Subcutaneous adipose tissue (tissue), 4 donors: Measurements from ENCODE around the gene ZNF577. TPM values are rescaled to one million over a fixed set of nuclear protein-coding genes. Genes with fewer than 3 reads are reported as not detected.

Experiments used
- CTCF ChIP-seq: fragments of 450-650 bp; IDR thresholded peaks from one replicate; pipeline ENCODE4 v1.5.1; 2016; ENCODE audit warnings: low read depth, mild to moderate bottlenecking, control low read depth, antibody characterized with exemption, moderate library complexity
- total RNA-seq, 4 donors: library from RNA; depleted of rRNA; stranded (reverse); fragments of >200 nt; gene quantifications; one replicate each; pipeline ENCODE4 v1.1.0, GENCODE V29; 2016

Gene ZNF577
- total RNA-seq, 4 donors from 2014 or later, result 13.5 to 30.4 (median 20.0) TPM

- TF ChIP-seq CTCF, result no peak
Observed at GRCh38 chr19:51830274-51830673, 57.5 kb downstream of the ZNF577 start.

DNA sequence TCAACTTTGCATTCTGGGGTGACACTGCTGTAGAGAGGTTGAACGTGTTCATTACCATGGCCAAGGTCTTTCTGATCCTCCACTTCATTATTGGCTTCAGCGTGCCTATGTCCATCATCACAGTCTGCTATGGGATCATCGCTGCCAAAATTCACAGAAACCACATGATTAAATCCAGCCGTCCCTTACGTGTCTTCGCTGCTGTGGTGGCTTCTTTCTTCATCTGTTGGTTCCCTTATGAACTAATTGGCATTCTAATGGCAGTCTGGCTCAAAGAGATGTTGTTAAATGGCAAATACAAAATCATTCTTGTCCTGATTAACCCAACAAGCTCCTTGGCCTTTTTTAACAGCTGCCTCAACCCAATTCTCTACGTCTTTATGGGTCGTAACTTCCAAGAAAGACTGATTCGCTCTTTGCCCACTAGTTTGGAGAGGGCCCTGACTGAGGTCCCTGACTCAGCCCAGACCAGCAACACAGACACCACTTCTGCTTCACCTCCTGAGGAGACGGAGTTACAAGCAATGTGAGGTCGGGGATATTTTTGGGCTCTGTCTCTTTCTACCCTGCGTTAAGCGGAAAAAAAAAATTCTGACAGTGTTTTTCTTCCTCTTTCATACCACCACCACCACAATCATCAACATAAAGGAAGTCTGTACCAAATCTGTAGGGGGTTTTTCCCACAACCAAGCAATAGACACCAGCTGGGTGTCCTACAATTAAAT lies 63.3 kb downstream of the ZNF577 start:
- TF ChIP-seq CTCF, result no peak

GRCh38 chr19:51822946-51823345 lies 64.8 kb downstream of the ZNF577 start:
- TF ChIP-seq CTCF, result no peak

DNA sequence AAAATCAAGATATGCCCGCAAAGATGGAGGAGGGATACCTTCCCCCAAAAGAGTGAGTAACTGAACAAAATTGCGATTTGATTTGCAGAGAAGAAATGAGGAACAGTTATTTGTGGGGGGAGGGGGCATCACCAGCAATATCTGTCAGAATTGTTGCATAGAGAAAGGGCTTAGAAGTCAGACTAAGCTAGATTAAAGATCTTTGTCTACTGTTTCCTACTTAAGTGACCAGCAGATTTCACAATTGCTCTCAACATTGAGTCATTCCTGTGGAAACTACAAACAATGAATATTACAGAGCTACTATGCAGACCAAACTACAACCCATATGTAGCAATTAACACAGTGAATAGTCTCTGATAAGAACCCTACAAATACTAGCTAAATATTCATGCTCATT lies 65.4 kb downstream of the ZNF577 start:
- no peak for TF ChIP-seq CTCF

- TF ChIP-seq CTCF, result no peak
Observed at GRCh38 chr19:51821921-51822320, 65.8 kb downstream of the ZNF577 start.

DNA sequence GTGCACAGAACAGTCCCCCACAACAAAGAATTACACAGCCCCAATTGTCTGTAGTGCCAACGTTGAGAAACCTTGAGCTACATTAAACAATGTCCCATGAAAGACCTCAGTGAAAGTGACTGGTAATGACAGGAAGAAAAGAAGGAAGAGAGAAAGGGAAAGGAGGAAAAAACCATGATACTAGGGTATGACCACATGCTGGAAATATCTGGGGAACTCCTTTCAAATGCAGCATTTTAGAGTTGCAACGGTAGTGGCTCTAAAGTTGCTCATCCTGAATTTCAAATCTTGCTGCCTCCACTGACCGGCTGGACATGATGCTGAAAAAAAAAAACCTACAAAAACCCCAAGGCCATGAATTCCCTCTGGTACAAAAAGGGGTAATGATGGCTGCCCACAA lies 66.3 kb downstream of the ZNF577 start:
- no peak for TF ChIP-seq CTCF

Other genes with a start within 250 kb of the ZNF577 start
- gene SIGLEC14, start 241.1 kb downstream of the ZNF577 start, total RNA-seq, result 1 to 10 TPM in 2 of 4 donors, under 1 TPM in 1, not detected in 1; 0.98 to 4.6 (median 3.4) TPM
- 10 to 100 TPM in 1 of 4 donors, 1 to 10 TPM in 3; 2.6 to 10.8 (median 7.0) TPM for gene SPACA6, start 194.6 kb downstream of the ZNF577 start, total RNA-seq
- 1 to 10 TPM in 2 of 4 donors, under 1 TPM in 1, not detected in 1; 0.51 to 5.7 (median 5.5) TPM for gene HAS1, start 164.0 kb downstream of the ZNF577 start, total RNA-seq
- 10 to 100 TPM in 3 of 4 donors, 1 to 10 TPM in 1; 5.1 to 35.7 (median 22.0) TPM for gene FPR1, start 136.1 kb downstream of the ZNF577 start, total RNA-seq
- gene FPR2, start 126.8 kb downstream of the ZNF577 start, total RNA-seq, result 1 to 10 TPM in 3 of 4 donors, under 1 TPM in 1; 0.82 to 3.9 (median 1.3) TPM
- 100 to 1,000 TPM in 1 of 4 donors, 10 to 100 TPM in 2, 1 to 10 TPM in 1; 3.2 to 112 (median 27.3) TPM for gene FPR3, start 92.8 kb downstream of the ZNF577 start, total RNA-seq
- 1 to 10 TPM; 6.8 to 8.8 (median 7.6) TPM for gene ZNF649, start 17.1 kb upstream of the ZNF577 start, total RNA-seq
- gene ZNF613, start 39.5 kb upstream of the ZNF577 start, total RNA-seq, result 1 to 10 TPM; 6.4 to 7.2 (median 6.6) TPM
- gene ZNF350, start 98.9 kb upstream of the ZNF577 start, total RNA-seq, result 10 to 100 TPM in 3 of 4 donors, 1 to 10 TPM in 1; 9.1 to 13.9 (median 12.0) TPM
- gene ZNF615, start 120.3 kb upstream of the ZNF577 start, total RNA-seq, result 10 to 100 TPM; 12.2 to 17.9 (median 14.9) TPM
- gene ZNF614, start 140.4 kb upstream of the ZNF577 start, total RNA-seq, result 1 to 10 TPM; 4.0 to 8.6 (median 6.0) TPM
- gene ZNF432, start 160.9 kb upstream of the ZNF577 start, total RNA-seq, result 10 to 100 TPM in 3 of 4 donors, 1 to 10 TPM in 1; 9.5 to 15.6 (median 13.1) TPM
- gene ZNF841, start 207.8 kb upstream of the ZNF577 start, total RNA-seq, result 10 to 100 TPM; 18.7 to 26.8 (median 20.4) TPM